ELF-1 (cell line): ENCODE results near the gene KLHL1.

Experiments
- DNase-seq: peaks from one replicate; pipeline ENCODE4 v3.0.0-alpha.2; 2016; ENCODE audit warnings: low read depth, low spot score

KLHL1 gene

GRCh38 chr13:69690999-69691398 is 417.3 kb downstream of the KLHL1 start:
- no peak for DNase-seq

- DNase-seq: no peak
Measured at GRCh38 chr13:69683921-69684686, 424.1 kb downstream of the KLHL1 start.

- DNase-seq: no peak
Measured at GRCh38 chr13:69681722-69682121, 426.5 kb downstream of the KLHL1 start.

GRCh38 chr13:69677343-69677742 is 430.9 kb downstream of the KLHL1 start:
- DNase-seq: no peak

- no peak for DNase-seq
Measured at GRCh38 chr13:69676286-69676685, 432.0 kb downstream of the KLHL1 start.

GRCh38 chr13:69660155-69660554 is 448.1 kb downstream of the KLHL1 start:
- peak; percentile 16 for DNase-seq

GRCh38 chr13:69657676-69658075 is 450.6 kb downstream of the KLHL1 start:
- DNase-seq: no peak

GRCh38 chr13:69654392-69654791 is 453.9 kb downstream of the KLHL1 start:
- DNase-seq: no peak
